GM15510 (cell line): ENCODE measurements around the gene FSCN2.

Source experiments
- POLR2A ChIP-seq: IDR thresholded peaks from 3 replicates; pipeline ENCODE4 v1.6.1; 2011; ENCODE audit warnings: borderline replicate concordance; ENCODE audit not compliant: insufficient read length; ENCODE audit errors: extremely low read depth

The FSCN2 gene

DNA sequence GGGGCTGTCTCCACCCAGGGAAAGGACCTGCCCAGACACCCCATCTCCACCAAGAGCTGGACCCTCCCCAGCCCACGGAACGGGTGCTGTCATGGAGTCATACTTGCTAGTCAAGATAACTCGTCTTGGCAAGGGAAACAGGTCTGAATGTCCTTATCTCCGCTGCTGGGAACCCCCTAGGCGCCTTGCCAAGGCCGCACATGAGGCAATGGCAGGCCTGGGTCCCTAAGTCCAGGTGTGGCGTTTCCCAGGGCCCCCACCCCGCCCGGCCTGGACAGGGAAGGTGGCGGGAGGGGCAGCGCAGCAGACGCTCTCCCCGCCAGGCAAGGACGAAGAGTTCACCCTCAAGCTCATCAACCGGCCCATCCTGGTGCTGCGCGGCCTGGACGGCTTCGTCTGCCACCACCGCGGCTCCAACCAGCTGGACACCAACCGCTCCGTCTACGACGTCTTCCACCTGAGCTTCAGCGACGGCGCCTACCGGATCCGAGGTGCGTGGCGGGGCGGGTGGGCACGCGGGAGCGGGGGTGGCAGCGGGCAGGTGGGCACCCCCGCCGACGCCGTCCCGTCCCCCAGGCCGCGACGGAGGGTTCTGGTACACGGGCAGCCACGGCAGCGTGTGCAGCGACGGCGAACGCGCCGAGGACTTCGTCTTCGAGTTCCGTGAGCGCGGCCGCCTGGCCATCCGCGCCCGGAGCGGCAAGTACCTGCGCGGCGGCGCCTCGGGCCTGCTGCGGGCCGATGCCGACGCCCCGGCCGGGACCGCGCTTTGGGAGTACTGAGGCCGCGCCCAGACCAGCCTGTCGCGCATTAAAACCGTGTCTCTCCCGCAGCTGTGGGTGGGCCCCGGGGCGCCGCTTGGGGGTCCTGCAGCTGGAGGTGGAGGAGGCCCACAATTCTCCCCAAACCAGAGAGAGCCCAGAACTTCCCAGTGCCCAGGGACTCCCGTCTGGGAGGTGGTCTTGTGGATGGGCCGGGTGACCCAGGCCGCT is 8.4 kb downstream of the FSCN2 start:
- TF ChIP-seq POLR2A, result no peak

GRCh38 chr17:81537343-81537855 is 9.2 kb downstream of the FSCN2 start:
- TF ChIP-seq POLR2A, result no peak

- TF ChIP-seq POLR2A, result peak; percentile 18
These were observed 9.8 kb downstream of the FSCN2 start for GRCh38 chr17:81537856-81538555.

DNA sequence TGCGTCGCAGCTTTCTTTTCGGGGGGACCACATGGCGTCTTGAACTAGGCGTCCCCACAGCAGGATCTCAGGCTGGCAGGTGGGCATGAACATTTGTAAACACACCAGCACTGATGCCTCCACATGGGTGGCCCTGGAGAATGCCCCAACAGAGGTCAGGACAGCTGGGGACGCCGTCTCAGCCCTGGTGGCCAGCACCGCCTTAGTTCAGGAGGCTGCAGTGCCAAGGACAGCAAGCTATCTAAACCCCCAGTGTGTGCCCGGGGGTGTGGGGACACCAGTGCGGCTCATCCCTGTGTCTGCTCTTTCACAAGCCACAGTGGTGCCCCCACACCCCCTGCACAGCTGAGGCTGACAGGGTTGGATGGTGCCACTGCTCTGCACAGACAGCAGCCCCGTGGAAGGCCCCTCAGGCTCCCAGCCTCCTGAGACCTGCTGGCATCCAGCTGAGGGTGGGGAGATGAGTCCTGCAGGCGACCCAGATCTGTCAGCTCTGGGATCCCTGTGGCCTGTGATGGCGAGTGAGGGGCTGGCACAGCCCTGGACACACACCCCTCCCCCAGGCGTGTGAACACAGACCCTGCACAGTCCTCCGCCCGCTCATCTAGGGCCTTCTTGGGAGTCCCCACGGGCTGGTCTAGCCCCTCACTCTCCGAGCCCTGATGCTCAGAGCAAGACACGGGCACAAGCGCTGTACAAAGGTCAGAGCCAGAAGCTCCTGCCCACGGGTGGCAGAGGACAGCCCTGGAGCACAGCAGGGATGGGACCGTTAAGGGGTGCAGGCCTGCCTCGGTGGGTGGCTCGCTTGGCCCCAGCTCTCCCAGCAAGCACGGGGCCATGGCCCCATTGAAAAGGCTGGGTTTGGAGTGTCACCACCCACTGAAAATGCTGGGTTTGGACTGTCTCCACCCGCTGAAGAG is 10.7 kb downstream of the FSCN2 start:
- no peak for TF ChIP-seq POLR2A

GRCh38 chr17:81539571-81539900 is 11.4 kb downstream of the FSCN2 start:
- no peak for TF ChIP-seq POLR2A

DNA sequence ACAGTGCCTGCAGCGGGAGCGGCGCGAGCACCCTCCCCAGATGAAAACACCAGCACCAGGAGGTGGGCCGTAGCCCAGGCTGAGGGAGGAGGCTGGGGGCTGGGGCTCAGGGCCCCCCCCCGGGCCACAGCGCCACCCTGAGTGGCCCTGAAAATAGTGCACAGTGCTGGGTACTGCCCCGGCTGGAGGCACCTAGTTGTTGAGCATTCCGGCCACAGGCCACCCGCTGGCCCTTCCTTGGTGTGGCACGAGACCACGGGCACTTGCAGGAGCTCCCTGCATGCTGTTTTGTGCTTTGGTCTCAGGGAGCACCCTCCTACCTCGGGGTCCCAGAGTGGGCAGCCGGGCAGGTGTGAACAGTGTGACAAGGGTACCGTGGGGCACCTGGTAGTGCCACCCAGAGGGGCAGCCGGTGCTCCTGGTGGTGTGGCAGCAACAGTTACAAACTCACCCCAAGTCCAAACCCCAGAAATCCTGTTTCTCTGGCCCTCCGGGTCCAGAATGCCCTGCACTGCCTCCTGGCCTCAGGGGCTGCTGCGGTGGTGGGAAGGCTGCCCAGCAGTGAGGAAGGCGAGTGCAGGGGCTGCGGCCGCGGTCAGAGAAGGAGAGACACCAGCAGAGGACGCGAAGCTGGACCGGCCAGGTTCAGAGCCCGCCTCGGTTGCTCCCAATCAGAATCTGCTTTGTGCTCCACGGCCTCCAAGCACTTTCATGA is 11.9 kb downstream of the FSCN2 start:
- TF ChIP-seq POLR2A, result no peak

DNA sequence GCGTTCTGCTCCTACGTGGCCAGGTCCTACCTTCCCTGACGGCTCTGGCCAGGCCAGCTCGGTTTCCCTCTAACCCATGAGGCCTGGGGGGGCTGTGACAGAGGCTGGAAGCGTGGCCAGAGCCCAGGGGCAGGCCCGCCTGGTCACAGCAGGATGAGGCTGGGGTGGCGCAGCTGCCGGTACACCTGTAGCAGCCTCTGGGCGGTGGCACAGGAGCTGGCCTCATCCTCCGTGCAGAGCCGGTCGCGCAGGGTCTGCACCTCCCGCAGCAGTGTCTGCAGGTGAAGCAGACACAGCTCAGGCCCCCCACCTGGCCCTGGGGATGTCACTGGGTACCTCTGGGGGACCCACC is 12.5 kb downstream of the FSCN2 start:
- TF ChIP-seq POLR2A, result no peak

GRCh38 chr17:81541123-81541522 is 12.9 kb downstream of the FSCN2 start:
- no peak for TF ChIP-seq POLR2A

DNA sequence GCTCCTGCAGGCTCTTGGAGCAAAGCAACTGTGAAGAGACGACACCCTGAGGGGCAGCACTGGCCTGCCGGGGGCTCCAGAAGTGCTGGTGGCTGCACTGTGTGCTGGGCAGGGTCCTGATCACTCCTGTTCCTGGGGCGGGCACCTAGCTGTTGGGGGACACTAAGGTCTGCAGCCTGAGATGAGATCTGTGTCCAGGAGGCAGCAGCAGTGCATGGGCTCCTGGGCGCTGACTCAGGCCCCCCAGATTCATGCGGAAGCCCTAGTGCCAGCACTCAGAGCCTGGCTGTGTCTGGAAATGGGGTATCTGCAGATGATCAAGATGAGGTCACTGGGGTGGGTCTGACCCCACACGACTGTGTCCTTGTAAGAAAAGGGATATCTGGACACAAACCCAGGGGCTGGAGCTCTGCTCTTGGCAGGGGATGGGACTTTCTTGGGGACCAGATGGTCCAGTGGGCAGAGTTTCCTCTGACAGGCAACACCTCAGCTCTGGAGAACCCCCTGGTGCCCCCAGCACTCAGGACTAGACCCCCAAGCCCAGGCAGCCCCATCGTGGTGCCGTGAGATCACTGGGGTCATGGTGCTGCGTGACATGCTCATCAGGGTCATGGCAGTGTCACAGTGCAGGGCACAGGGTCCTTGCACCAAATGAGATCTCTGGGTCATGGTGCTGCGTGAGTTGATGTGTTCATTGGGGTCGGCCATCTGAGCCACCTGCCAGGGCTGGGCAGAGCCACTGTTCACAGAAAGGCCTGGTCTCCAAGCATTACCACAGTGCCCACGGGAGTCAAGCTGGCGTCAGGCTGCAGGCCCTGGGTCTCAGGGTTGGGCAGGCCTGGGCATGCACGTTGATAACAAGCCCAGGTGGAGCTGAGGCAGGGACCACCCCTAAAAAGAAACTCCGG is 14.5 kb downstream of the FSCN2 start:
- TF ChIP-seq POLR2A, result no peak

- no peak for TF ChIP-seq POLR2A
These were observed 15.1 kb downstream of the FSCN2 start for GRCh38 chr17:81543339-81543675.

- TF ChIP-seq POLR2A, result no peak
These were observed 15.6 kb downstream of the FSCN2 start for GRCh38 chr17:81543756-81544155.

- no peak for TF ChIP-seq POLR2A
These were observed 16.3 kb downstream of the FSCN2 start for GRCh38 chr17:81544281-81544974.
